GM18868 (cell line): ENCODE measurements around the gene C6orf89.
"Not testable (repeated sequence)": the region's sequence is repeated elsewhere in the genome, so short reads cannot be mapped to it uniquely, and the experiment has no call there.

Experiments used
- ATAC-seq: cut with Tn5 transposase; IDR thresholded peaks from one replicate; pipeline ENCODE4 v1.9.1; 2021; ENCODE audit warnings: mild to moderate bottlenecking, moderate library complexity; ENCODE audit not compliant: unreplicated experiment

Gene C6orf89

DNA sequence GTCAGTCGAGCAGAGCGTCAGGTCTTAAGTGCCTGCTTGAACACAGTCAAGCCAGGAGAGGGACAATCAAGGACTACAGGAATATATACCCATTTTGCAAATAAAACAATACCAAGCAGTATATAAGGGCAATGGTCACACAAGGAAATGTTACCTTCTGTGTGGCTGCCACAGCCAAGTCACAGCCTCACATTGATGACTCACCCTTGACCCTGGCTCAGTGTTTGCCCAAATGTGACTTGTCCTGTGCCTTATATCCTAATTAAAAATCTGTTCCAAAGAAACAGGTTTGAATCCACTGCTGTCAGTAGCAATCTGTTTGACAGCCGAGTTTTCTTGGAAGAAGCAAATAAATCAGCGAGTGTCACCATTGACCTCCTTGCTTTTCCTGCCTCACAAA is 34.3 kb downstream of the C6orf89 start:
- ATAC-seq, result no peak

DNA sequence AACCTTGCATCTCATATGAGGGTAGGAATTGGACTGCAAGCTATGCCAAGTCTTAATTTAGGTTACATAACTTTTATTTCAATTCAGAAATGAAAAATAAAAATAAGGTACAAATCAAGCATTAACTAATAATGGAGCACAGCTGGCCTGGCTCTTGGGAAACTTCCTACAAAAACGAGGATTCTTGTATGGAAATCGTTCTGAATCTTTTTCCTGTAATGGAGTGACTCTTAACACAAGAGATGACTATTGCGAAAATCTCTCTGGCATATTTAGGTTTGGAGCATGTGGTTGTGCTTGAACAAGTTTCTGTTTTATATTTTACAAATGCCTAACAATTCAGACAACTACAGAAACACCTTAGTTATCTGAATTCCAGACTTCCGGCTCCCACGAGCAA is 34.8 kb downstream of the C6orf89 start:
- ATAC-seq, result no peak

DNA sequence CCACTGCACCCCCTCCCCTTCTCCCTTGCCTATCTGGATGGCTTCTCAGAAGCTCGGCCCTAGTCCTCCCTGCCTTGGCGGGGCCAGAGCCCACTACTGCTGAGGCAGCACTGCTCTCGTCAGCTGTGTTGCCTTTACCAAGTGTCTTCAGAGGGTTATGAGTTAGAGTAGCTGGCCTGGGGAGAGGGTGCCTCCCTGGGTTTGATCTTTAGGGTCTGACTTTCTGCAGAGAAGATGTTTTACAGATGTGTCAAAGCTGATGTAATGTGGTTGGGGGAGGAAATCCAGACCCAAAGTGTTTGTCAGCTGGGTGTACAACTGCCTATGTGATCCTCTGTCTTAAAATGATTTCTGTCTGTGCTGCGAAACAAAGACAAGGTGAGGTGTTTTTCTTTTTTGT is 38.4 kb downstream of the C6orf89 start:
- ATAC-seq, result no peak

DNA sequence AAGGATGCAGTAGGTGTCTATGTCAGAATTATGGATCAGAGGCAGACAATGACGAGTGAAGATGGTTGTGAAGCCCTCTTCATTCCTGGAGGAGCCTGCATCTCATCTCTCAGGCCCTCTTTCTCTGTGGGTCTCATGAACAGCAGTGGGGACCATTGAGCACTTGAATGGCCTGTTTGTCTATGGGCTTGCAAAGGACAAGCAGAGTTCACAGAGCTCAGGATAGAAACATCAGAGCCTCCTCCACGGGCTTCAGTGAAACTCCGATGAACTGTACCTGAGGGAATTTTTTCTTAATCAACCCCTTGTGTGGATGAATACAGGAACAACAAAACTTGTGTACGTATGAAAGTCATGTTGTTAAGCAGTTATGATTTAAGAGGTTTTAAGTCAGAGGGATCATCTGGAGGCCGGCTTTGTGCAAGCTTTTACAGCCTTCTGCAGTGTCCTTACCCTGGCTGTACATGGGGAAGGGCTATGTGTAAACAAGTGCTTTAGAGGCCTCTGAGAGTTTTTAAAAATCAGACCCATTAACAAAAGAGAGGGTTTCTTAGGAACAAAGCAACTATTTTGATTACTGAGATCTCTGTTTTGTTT is 39.1 kb downstream of the C6orf89 start:
- no peak for ATAC-seq

DNA sequence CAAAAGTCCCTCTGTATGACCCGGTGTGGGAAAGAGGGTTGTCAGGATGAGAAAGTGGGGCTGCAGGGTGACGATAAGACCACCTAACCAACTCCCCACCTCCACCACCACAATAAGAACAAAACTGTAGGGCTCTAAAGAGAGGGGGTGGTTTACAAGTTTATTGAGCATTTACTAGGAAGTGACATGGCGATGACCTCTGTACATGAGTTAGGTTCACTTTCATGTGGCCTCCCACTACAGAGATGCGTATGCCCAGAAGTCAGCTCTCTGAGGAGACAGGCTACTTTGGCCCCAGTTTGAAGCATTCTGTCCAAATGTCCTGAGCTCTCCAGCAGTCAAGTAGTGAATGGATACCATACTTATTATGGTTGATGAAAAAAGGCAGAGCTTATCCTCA is 40.1 kb downstream of the C6orf89 start:
- no peak for ATAC-seq

DNA sequence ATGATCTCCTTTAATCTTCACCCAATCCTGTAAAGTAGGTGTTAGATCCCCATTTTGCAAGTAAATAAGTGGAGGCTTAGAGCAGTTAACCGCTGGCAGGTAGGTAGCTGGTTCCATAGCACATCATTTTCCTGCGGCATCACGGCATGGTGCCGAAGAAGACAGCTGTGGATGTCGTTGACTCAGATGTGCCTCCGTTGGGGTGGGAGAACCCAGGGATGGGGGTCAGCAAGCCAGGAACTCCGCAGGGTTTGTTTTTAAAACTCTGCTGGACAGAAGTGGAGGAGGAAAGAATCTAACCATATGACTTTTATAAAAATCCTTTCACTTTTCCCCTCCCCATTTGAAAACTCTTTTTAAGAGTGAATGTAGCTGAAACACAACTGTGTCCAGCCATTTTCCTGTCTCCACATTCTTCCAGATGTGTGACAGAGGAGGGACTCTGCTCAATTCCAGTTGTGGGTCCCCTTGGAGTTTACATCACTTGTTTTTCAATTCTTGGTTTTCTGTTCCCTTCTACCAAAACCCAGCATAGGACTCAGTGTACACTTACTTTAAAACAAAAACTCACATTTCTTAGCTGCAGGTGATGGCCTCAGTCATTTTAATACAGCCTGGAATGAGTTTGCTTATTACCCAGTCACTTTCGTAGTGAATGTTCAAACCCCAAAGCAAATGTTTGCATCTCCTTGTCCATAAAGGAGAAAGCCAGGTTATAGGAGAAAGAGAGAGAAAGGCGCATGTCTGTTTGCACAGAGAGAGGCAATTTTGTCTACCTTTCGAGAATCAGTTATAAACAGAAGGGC is 41.2 kb downstream of the C6orf89 start:
- ATAC-seq, result no peak

DNA sequence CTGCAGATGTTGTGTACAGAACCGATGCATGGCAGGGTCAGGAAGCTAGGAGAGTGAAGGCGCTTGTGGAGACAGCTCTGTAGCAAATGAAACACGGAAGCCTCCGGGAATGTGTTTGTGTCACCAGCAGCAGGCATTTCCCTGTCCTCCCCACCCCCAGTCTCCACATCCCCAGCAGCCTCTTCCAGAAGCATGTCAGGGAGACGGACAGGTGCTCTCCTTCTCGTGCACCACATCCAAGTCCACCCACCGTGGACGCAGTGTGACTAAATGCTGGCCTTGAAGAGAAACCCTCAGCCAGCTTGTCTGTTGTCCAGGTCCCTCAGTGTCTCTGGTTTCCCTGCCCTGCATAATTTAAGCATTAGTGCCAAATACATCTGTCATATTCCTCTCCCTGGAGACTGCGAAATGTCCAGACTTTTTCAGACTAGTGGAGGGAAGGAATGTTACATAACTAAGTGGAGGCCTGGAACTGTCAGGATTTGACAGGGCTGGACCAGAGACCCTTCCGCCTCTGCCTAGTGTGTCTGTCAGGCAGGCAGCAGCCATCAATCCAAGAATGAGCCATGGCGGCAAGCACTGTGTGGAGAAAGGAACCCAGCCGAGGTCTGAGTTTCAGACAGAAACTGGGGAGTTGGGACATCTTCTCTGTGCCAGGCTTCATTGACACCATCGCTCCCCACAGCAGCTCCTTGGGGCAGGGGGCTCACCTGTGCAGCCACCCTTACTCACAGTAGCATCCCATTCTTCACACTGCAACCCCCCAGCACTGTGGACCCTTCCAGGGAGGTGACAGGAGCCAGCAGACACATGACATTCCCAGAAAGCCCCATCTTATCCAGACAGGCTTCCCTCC is 42.2 kb downstream of the C6orf89 start:
- ATAC-seq, result no peak

DNA sequence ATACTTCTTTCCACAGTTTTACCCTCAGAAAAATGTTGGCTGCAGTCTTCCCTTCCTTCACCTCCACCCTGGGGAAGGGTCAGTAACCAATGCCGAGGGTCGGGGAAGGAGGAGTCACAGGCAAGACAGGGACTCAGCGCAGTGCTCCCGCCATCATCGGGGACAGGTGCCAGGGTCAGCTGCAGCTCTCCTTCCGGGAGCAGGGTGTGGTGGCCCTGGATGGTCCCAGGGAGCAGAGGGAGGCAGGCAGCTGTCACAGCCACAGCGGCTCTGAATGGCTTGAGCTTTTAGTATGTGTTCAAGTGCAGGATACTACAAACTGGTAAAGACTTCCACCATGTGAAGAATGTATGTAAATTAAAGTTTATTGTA is 42.8 kb downstream of the C6orf89 start:
- no peak for ATAC-seq

DNA sequence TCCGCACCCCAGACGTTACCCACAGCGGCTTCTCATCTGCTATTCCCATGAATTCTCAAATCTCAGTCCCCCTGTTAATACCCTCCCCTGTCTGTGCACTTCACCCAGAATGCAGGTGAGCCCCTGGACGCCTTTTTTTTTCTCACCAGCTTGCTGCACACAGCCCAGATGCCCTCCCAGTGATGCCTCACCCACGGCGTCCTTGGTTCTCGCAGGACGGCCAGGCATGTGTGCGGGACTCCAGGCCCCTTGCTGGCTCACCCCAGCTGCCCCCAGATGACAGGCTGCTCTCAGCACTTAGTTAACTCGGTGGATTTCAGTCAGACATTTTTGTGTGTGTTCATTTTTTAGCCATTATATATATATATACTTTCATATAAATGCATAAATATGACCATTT is 43.4 kb downstream of the C6orf89 start:
- ATAC-seq, result no peak

DNA sequence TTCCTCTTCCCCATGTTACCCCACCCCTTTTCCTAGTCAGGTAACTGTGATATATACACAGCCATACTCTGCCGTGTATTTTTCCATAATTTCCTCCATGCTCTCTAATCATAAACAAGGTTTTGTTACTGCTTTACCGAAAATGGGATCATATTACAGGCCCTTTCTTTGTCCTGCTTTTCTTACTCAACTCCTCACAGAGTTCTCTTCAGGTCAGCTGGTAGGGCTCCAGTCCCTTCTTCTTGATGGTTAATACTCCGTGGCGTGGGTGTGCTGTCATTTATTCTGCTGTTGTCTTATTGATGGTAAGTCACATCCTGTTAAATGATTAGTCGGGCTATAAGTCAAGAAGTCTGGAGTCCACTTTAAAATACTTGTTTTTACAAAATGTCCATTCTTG is 43.9 kb downstream of the C6orf89 start:
- no peak for ATAC-seq

DNA sequence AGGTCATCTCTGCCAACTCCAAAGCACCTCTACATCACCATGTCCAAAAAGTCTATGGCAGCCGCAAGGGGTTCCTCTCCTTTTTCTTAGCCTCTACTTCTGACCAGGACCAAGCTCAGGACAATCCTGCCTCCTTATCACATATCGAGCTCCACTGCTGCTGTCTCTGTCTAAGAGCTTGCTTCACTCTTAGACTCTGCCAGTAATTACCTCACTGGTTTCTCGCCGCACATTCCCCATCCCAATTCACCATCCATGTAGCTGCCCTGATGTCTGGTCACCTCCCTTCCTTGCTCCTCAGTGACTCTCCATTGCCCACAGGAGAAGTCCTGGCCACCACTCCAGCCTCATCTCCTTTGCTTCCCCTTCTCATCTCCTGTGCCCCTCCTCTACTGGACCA is 44.7 kb downstream of the C6orf89 start:
- no peak for ATAC-seq

DNA sequence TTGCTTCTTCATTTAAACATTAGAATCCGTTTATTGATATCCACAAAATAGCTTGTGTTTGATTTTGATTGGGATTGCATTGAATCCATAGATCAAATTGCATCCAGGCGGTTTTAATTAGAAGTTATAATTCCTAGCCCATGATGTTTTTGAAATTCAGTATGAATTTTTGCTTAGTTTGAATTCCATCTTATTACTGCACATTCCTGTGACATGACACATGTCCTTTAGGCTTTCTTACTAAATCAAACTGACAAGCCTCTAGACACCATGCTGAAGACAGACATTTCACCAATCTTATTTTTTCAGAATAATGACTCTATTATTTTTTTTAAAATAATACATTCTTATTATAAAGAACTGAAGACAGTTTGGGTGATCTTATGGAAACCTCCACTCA is 47.4 kb downstream of the C6orf89 start:
- ATAC-seq, result no peak

DNA sequence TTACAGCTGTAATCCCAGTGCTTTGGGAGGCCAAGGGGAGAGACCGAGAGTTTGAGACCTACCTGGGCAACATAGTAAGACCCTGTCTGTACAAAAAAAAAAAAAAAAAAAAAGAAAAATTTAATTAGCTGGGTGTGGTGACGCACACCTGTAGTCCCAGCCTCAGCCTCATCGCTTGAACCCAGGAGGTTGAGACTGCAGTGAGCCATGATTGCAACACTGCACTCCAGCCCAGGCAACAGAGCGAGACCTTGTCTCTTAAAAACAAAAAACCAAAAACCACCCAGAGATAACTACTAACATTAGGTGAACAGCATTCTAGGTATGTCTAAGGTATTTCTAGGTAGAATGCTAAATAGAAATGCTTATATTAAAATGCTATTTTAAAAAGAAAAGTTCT is 47.8 kb downstream of the C6orf89 start:
- no peak for ATAC-seq

DNA sequence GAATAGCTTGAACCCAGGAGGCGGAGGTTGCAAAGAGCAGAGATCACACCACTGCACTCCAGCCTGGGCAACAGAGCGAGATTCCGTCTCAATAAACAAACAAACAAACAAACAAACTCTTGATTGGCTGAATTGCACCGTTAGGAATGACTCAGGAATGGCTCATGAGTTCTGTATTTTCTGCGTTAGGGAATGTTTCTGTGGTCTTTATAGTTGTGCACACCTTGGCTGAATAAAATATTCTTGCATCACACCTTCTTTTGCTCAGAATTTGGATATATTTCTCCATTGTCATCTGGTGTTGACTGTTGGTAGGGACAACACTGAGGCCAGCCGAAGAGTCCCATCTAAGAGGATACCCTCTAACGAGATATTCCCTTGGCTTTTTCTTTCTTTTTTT is 49.1 kb downstream of the C6orf89 start:
- ATAC-seq, result no peak

DNA sequence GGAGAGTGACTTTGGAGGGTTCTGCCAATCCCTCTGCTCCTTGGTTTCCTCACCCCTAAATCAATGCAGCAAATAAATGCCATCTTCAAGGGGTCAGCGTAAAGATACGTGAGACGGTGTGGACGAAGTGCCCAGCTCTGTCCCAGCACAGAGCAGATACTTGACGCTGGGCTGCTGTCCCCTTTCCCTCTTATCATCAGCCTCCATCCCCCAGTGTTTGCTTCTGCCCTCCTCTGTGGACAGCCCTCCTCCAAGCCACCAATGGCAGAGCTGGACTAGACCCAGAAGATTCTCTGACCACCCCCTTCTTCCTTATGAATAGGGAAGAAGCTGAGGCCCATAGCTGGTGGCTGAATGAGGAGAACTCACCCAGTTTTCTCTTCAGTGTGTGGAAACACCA is 51.1 kb downstream of the C6orf89 start:
- ATAC-seq, result no peak

DNA sequence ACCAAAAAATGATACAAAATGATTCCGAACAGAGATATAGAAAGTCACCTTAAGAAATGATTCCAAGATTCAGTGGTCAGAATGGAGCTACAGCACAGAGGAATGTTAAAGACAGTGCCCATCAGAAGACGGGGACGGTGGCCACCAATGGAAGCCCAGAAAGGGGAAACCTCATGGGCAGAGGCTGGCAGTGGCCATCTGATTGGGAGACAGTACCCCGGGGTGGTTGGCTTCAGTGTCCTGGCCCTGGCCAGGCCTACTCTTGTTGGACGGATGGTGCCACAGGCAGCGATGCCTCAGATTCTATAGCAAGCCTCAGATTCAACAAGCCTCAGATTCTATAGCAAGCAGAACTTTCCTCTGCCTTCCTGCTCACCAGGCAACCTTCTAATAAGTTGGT is 52.1 kb downstream of the C6orf89 start:
- no peak for ATAC-seq

DNA sequence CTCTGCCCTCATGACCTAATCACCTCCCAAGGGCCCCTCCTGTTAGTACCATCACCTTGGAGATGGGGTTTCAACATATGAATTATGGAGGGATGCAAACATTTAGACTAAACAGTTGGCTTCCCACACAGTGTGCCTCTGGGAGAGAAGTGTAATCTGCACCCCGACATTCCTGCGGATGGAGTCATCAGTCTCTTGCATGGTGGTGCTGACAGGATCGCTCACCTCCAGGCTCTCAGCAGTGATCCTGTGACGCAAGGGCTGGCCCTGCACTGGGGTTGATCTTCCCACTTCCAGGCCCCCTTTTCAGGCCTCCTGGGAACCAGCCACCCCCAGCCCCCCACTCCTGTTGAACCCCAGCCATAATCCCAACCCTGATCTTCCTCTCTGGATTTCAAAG is 52.8 kb downstream of the C6orf89 start:
- no peak for ATAC-seq

DNA sequence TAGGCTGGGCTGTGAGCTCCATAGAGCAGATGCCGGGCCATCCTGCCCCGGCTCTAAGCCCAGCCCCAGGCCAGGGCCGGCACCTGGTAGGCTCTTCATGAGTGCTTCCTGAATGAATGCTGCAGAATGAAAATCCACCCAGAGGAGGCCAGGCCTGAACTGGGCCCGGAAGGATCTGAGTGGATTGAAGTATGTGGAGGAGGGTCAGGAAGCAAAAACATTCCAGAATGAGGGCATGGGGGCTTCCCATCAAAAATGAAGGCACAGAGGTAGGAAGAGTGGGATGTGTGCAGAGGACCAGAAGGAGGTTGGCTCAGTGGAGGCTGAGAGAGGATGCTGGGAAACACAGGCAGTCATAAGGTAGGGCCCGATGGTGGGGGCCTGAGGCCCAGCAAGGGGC is 53.3 kb downstream of the C6orf89 start:
- not testable (repeated sequence) for ATAC-seq

DNA sequence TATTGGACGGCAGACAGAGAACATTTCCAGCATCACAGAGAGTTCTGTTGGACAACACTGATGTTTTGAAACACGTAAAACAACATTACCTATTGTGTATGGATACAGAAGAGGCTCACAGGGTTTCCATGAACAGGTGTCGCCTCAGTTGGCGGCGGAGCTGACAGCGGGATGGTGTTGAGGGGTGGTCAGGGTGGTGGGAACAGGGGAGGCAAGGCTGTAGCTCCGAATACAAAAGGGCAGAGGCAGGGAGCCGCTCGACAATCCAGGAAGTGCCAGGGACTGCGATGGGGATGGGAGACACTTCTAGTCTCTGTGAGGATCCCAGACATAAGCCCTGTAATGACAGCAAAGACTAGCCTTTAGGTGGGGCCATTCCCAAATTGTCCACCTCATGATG is 54.3 kb downstream of the C6orf89 start:
- no peak for ATAC-seq

DNA sequence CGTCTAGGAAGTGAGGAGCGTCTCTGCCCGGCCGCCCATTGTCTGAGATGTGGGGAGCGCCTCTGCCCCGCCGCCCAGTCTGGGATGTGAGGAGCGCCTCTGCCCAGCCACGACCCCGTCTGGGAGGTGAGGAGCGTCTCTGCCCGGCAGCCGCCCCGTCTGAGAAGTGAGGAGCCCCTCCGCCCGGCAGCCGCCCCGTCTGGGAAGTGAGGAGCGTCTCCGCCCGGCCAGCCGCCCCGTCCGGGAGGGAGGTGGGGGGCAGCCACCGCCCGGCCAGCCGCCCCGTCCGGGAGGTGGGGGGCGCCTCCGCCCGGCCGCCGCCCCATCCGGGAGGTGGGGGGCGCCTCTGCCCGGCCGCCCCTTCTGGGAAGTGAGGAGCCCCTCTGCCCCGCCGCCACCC is 55.8 kb downstream of the C6orf89 start:
- not testable (repeated sequence) for ATAC-seq

DNA sequence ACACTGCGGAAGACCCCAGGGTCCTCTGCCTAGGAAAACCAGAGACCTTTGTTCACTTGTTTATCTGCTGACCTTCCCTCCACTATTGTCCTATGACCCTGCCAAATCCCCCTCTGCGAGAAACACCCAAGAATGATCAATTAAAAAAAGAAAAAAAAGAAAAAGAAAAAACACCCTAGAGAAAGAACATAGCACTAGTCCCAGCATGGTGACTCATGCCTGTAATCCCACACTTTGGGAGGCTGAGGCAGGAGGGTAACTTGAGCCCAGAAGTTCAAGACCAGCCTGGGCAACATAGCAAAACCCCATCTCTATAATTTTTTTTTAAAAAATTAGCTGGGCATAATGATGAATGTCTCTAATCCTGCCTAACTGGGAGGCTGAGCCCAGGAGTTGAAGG is 56.6 kb downstream of the C6orf89 start:
- not testable (repeated sequence) for ATAC-seq

DNA sequence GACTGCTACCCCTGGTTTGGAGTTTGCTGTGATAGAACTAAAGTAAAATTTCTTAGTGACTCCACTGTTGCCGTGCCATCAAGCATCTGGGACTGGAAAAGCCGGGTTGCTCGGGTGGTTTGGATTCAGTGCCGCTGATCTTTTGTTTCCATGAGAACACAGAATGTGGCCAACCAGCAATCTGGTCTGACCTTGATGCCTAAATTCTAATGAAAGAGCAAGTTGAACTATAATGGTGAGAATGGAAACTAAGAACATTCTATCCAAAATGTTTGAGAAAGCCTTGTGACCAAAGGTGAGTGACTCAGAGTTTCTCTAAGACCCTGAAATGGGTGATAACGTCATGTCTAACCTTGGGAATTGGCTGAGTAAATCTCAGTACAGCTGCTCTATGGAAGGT is 58.9 kb downstream of the C6orf89 start:
- no peak for ATAC-seq
